SK-N-MC (cell line): Measurements from ENCODE around the gene MARCHF7.

Source experiments
- EZH2 ChIP-seq: fragments of 200-600 bp; sonication (generic); IDR thresholded peaks from one replicate; pipeline ENCODE4 v1.6.1; 2017; ENCODE audit warnings: antibody characterized with exemption
- FOXP2 ChIP-seq: optimal IDR thresholded peaks from 2 replicates; pipeline ENCODE3; 2011; ENCODE audit warnings: mild to moderate bottlenecking, moderate library complexity; ENCODE audit not compliant: insufficient read depth; ENCODE audit errors: extremely low read length, control extremely low read depth
- POLR2AphosphoS5 ChIP-seq: IDR thresholded peaks from 2 replicates; pipeline ENCODE4 v1.6.1; 2012; ENCODE audit warnings: mild to moderate bottlenecking, low read depth, low read length, borderline replicate concordance

DNA sequence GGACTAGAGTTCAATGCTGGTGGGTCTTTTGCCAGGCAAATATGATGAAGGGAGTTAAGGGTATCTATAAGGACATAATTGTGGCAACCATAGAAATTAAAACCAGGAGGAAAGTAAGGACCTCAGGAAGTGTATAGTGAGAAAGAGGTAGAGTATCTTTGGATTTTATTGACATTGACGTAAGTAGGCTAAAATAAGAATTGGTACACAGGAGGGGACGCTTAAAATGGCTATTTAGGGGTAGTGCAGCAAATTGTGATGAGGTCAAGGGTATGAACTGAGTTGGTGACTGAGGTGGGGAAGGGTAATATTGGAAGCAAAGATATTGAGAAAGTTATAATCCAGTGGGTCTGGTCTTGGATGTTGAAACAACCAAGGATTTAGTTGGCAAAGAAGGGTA, 42.7 kb downstream of the MARCHF7 start:
- TF ChIP-seq EZH2 (no peak), POLR2AphosphoS5 (no peak), FOXP2 (no peak)
